ENCODE results near the gene ZNF605. TPM values are rescaled to one million over a fixed set of nuclear protein-coding genes. Genes with fewer than 3 reads are reported as not detected.

The ZNF605 gene
- total and polyA plus RNA-seq, 2 of the 8 experiments (the other 6 are each of a cell fraction or from before 2014, with no cell fraction given) = 3.6 to 20.3 TPM

DNA sequence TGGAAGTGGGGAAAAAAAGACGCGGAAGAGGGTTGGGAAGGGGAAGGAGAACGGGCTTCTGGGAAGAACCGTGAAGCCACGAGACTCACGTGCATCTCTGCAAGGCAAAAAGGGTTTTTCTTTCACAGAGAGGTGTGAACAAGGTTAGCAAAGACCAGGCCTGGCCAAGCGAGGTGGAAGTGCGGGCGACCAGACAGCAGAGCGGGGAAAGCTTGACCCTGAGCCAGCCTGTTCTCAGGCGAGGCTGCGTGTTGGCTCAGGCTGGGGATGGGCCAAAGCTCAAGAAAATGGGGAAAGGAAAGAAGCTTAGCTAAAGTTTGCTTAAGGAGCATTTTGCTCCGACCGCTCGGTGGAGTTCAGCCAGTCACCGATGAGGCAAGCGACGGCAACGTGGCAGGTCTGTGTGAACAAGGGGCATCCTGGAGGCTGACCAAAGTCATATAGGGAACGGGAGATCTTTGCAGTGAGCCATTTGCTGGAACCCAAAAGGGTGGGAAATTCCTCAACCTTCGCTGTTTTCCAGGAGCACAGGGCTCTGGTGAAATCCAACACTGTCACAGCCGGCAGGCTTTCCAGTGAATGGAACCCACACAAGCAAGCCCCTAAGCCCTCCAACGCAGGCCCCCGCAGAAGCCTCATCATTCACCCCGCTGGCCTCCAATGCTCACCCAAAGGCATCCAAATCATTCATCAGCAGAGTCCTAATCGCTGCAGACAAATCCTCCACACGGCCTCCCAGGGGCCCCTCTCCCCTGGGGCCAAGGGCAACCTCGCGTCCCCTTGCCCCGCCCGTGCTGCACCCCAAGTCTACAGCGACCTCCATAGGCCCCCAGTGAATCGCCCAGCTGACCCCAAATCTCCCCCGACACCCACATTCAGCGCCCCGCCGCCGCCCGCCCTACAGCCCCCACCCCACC is 754 bp downstream of the ZNF605 start (continued):
- no peak for TF ChIP-seq CBX8 (IDR thresholded peaks at IDR 0.05; ENCODE audit: borderline replicate concordance, low read depth, low read length)
- no peak for TF ChIP-seq SP4 (IDR thresholded peaks at IDR 0.05; ENCODE audit: low read length)
